PC-9 (cell line): ENCODE measurements around the gene PFKP. TPM values are rescaled to one million over a fixed set of nuclear protein-coding genes. Genes with fewer than 3 reads are reported as not detected.

Source experiments
- BruUV-seq: library from RNA; stranded (reverse); fragments of 400-500 nt; replicated peaks from 2 replicates; lab custom pipeline; 2021; lab: Mats Ljungman, UMichigan
- CTCF ChIA-PET: fragments of 300-600 bp; sonication (Branson Sonifier 250); formaldehyde crosslinking; loops from one replicate; lab custom pipeline; 2022; ENCODE audit warnings: antibody characterized with exemption; lab: Charles Lee
- POLR2A ChIA-PET: fragments of 300-600 bp; sonication (Branson Sonifier 250); formaldehyde crosslinking; loops from one replicate; lab custom pipeline; 2022; ENCODE audit warnings: antibody characterized with exemption; ENCODE audit not compliant: unreplicated experiment; lab: Charles Lee
- DNase-seq, 2 experiments: peaks; one replicate each; pipeline versions ENCODE4 v3.0.0 to v3.0.0-alpha.2; 2015 to 2022; ENCODE audit warnings: mixed read lengths in 1 of 2
- H2AFZ ChIP-seq: fragments of 200-600 bp; sonication (generic); 2 replicates; pipeline ENCODE4 v1.8.1; 2017; ENCODE audit warnings: antibody characterized with exemption
- H3F3A ChIP-seq: fragments of 200-600 bp; sonication (generic); 2 replicates; pipeline ENCODE4 v1.8.1; 2017; ENCODE audit warnings: antibody characterized with exemption, mild to moderate bottlenecking, low read depth; ENCODE audit not compliant: insufficient read depth
- H3K27ac ChIP-seq: fragments of 200-600 bp; sonication (generic); 2 replicates; pipeline ENCODE4 v1.6.1; 2016; ENCODE audit warnings: mixed run types
- H3K27me3 ChIP-seq: fragments of 200-600 bp; sonication (generic); 2 replicates; pipeline ENCODE4 v1.6.1; 2016; ENCODE audit warnings: low read depth, mixed run types; ENCODE audit not compliant: insufficient read depth
- H3K36me3 ChIP-seq: fragments of 200-600 bp; sonication (generic); 2 replicates; pipeline ENCODE4 v1.6.1; 2016; ENCODE audit warnings: low read depth, mixed run types
- H3K4me1 ChIP-seq: fragments of 200-600 bp; sonication (generic); replicated peaks from 2 replicates; pipeline ENCODE4 v1.6.1; 2016; ENCODE audit warnings: mixed run types; ENCODE audit not compliant: insufficient read depth
- H3K4me2 ChIP-seq: fragments of 200-600 bp; sonication (generic); 2 replicates; pipeline ENCODE4 v1.6.1; 2017; ENCODE audit warnings: mixed run types
- H3K4me3 ChIP-seq: fragments of 200-600 bp; sonication (generic); 2 replicates; pipeline ENCODE4 v1.6.1; 2016; ENCODE audit warnings: mixed run types
- H3K79me2 ChIP-seq: fragments of 200-600 bp; sonication (generic); 2 replicates; pipeline ENCODE4 v1.6.1; 2017; ENCODE audit warnings: low read depth, mixed run types
- H3K9me2 ChIP-seq: fragments of 200-600 bp; sonication (generic); 2 replicates; pipeline ENCODE4 v1.8.1; 2017; ENCODE audit warnings: mild to moderate bottlenecking; ENCODE audit not compliant: insufficient read depth
- H3K9me3 ChIP-seq: fragments of 200-600 bp; sonication (generic); 2 replicates; pipeline ENCODE4 v1.8.1; 2016; ENCODE audit warnings: low read depth; ENCODE audit not compliant: insufficient read depth
- H4K20me1 ChIP-seq: fragments of 200-600 bp; sonication (generic); 2 replicates; pipeline ENCODE4 v1.8.1; 2017; ENCODE audit not compliant: insufficient read depth
- CTCF ChIP-seq: fragments of 200-600 bp; sonication (generic); conservative IDR thresholded peaks from 2 replicates; pipeline ENCODE4 v1.6.1; 2017; ENCODE audit warnings: mixed run types, antibody characterized with exemption, mild to moderate bottlenecking, moderate library complexity
- EZH2 ChIP-seq: fragments of 200-600 bp; sonication (generic); IDR thresholded peaks from 2 replicates; pipeline ENCODE4 v1.8.0; 2017; ENCODE audit warnings: antibody characterized with exemption, low read depth
- intact Hi-C: fragments of 100-400 bp; cut with micrococcal nuclease; formaldehyde crosslinking; loops from one replicate; pipeline ENCODE4 v1.10.0; 2022; ENCODE audit not compliant: unreplicated experiment
- total RNA-seq: library from RNA; stranded (reverse); gene quantifications from 2 replicates; pipeline ENCODE4 v1.2.3, GENCODE V29; 2021

The PFKP gene
- total RNA-seq, 1 experiment from 2014 or later: 234 TPM

GRCh38 chr10:3123571-3124411 lies 56.4 kb downstream of the PFKP start:
- Histone ChIP-seq H3K27me3 (no peaks in the 10 kb centered on the region), H3F3A (no peaks in the 10 kb centered on the region), H3K27ac (no peak overlapping the region), H3K79me2 (no peaks in the 10 kb centered on the region), H3K9me3 (no peaks in the 10 kb centered on the region), H4K20me1 (no peaks in the 10 kb centered on the region), H3K4me2 (no peak overlapping the region), H2AFZ (no peak overlapping the region), H3K4me1 (no peaks in the 10 kb centered on the region), H3K4me3 (no peak overlapping the region), H3K9me2 (no peaks in the 10 kb centered on the region), H3K36me3 (0 out of 2 replicates have a peak, but pooled peaks cover under 1% of the 10 kb centered on the region)
- DNase-seq: no peak
- intact Hi-C loops: no loop called here
- no TSS peak for BruUV-seq
- CTCF ChIA-PET: interaction anchor here (1.1 kb wide), 1 partner anchor 45 kb away, joined by 3 read pairs; no protein-coding TSS in a partner anchor
- TF ChIP-seq CTCF (no peak), EZH2 (no peak)
- POLR2A ChIA-PET: interaction anchor here (0.5 kb wide), 1 partner anchor 66 kb away, joined by 4 read pairs; no protein-coding TSS in a partner anchor

GRCh38 chr10:3124412-3125175 lies 57.2 kb downstream of the PFKP start:
- Histone ChIP-seq H3K36me3 (no peaks in the 10 kb centered on the region), H3K9me3 (no peaks in the 10 kb centered on the region), H3K4me2 (no peak overlapping the region), H3F3A (no peaks in the 10 kb centered on the region), H3K9me2 (no peaks in the 10 kb centered on the region), H3K4me1 (no peaks in the 10 kb centered on the region), H2AFZ (no peak overlapping the region), H4K20me1 (no peaks in the 10 kb centered on the region), H3K27ac (no peak overlapping the region), H3K79me2 (no peaks in the 10 kb centered on the region), H3K27me3 (no peaks in the 10 kb centered on the region), H3K4me3 (no peak overlapping the region)
- intact Hi-C loops: no loop called here
- POLR2A ChIA-PET: no interaction called here
- CTCF ChIA-PET: interaction anchor here (1.1 kb wide), 1 partner anchor 44 kb away, joined by 3 read pairs; no protein-coding TSS in a partner anchor
- no peak for DNase-seq
- TF ChIP-seq CTCF (no peak), EZH2 (no peak)
- BruUV-seq: no TSS peak

GRCh38 chr10:3125527-3126170 lies 58.3 kb downstream of the PFKP start:
- no peak overlapping the region for H3K4me3 ChIP-seq
- H3K9me3 ChIP-seq: no peaks in the 10 kb centered on the region
- no peak overlapping the region for H3K4me2 ChIP-seq
- H3K4me1 ChIP-seq: no peaks in the 10 kb centered on the region; the same call in 1 of the 2 replicates
- H3K27me3 ChIP-seq: no peaks in the 10 kb centered on the region
- no peaks in the 10 kb centered on the region for H3K79me2 ChIP-seq
- DNase-seq: no peak
- ChIA-PET CTCF (no interaction called here), POLR2A (no interaction called here)
- no peaks in the 10 kb centered on the region for H3K36me3 ChIP-seq
- H4K20me1 ChIP-seq: no peaks in the 10 kb centered on the region
- H3K9me2 ChIP-seq: no peaks in the 10 kb centered on the region
- H2AFZ ChIP-seq: no peak overlapping the region
- no peaks in the 10 kb centered on the region; the same call in 1 of the 2 replicates for H3F3A ChIP-seq
- TF ChIP-seq EZH2 (no peak), CTCF (no peak)
- intact Hi-C loops: no loop called here
- no peak overlapping the region for H3K27ac ChIP-seq
- no TSS peak for BruUV-seq
